ENCODE results near the gene RPRD1B.

RPRD1B gene

DNA sequence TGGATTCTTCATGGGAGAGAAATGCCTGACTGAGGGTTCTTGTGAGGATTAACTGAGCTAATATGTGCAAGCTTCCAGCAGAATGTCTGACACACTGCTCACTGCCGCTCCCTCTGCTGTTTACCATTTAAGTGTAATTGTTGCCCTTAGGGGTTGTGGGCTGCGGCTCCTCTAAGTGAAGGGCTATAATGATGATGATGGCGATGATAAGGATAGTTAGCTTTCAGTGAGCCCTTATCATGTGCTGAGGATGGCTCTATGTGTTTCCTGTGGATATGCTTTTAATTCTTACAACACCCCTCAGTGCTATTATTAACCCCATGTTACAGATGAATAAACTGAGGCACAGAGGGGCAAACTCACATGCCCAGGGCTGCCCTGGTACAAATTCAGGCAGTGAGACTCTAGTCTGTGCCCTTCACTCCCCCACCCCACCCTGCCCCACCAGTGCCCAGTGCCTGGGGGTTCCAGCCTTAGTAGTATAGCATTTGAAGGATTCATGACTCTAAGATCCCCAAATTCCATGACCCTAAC is 98.1 kb downstream of the RPRD1B start:
- no peak for DNase-seq (ENCODE audit: low spot score)
- no peak for TF ChIP-seq CTCF (IDR thresholded peaks at IDR 0.05; ENCODE audit: extremely low read depth, missing control alignments)

DNA sequence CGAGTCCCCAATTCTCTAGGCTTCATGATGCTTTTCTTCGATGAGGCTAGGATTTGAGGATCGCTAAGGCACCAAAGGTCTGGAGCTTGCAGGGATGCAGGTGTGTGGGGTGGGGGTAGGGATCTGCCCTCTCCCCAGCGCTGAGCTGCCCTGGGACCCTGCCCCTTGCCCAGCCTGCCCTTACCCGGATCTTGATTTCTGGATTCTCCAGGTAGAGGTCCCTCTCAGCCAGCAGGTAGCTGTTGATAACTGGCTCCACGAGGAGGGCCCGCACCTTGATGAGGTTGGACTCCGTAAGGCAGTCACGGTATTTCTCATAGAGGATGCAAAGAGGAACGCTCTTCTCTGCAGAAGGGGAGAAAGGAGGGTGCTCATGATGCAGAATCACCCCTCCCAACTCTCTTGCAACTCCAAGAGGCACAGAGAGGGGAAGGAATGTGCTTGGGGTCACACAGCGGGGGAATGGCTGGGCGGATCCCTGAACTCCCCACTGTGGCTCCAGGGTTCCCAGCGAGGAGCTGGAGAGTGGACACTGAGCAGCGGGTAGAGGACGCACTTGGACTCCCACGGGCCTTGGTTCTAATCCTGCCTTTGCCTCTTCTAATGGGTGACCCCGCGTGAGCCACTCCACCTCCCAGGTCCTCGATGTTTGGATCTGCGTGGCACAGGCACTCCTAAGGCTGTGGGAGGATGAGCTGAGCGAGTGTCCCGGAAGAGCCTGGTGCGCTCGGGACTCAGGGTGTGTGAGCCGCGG is 98.8 kb downstream of the RPRD1B start:
- no peak for DNase-seq (ENCODE audit: low spot score)
- TF ChIP-seq CTCF (IDR thresholded peaks at IDR 0.05; ENCODE audit: extremely low read depth, missing control alignments), result no peak

DNA sequence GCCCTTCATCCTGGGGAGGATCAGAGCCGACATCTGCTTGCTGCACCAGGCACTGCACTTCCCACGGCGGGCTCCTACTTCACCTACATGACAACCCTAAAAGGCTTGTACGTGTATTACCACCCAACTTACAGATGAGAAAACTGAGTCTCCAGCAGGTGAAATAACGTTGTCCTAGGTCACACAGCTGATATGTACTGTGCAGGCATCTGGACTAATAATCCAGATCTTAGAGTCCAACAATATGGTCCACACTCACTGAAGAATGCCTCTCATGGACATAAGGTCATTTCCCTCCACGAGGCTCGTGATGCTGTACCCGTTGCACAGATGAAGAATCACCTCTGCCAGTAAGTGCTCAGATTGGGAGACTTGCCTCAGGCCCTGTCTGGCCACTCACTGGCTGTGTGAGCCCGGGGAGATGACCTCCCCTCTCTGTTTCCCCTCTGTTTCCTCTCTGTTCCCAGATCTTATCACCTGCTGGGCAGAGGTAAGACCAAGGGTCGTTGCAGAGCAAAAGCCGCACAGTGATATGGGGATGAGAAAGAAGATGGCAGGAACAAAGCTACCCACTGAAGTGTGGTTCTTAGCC is 99.5 kb downstream of the RPRD1B start:
- DNase-seq (ENCODE audit: low spot score), result no peak

GRCh38 chr20:38133680-38134426 is 100.3 kb downstream of the RPRD1B start:
- DNase-seq (ENCODE audit: low spot score), result no peak
- no peak for TF ChIP-seq CTCF (IDR thresholded peaks at IDR 0.05; ENCODE audit: extremely low read depth, missing control alignments)

More for the DNA sequence above, 99.5 kb downstream of the RPRD1B start:
- TF ChIP-seq CTCF (IDR thresholded peaks at IDR 0.05; ENCODE audit: extremely low read depth, missing control alignments), result no peak

- TF ChIP-seq CTCF (IDR thresholded peaks at IDR 0.05; ENCODE audit: extremely low read depth, missing control alignments), result no peak
- DNase-seq (ENCODE audit: low spot score), result no peak
Observed at GRCh38 chr20:38134427-38135270, 101.1 kb downstream of the RPRD1B start.

- DNase-seq (ENCODE audit: low spot score), result no peak
- TF ChIP-seq CTCF (IDR thresholded peaks at IDR 0.05; ENCODE audit: extremely low read depth, missing control alignments), result no peak
Observed at GRCh38 chr20:38135271-38135650, 101.7 kb downstream of the RPRD1B start.
